Activated CD4-positive, alpha-beta T cell treated with anti-CD3 and anti-CD28 coated beads, Interleukin-2, amount 10 ng/mL, durations not matched to agents 7 days and 5 days (primary cell): ENCODE data around the gene CX3CR1. TPM values are rescaled to one million over a fixed set of nuclear protein-coding genes. Genes with fewer than 3 reads are reported as not detected.

ENCODE experiments used
- CTCF ChIA-PET: fragments of 350-600 bp; sonication (Branson Sonifier 250); formaldehyde crosslinking; loops from one replicate; lab custom pipeline; 2021; ENCODE audit warnings: antibody characterized with exemption; lab: Charles Lee
- POLR2A ChIA-PET: fragments of 350-600 bp; sonication (Branson Sonifier 250); formaldehyde crosslinking; loops from one replicate; lab custom pipeline; 2021; ENCODE audit warnings: antibody characterized with exemption; lab: Charles Lee
- DNase-seq: peaks from one replicate; pipeline ENCODE4 v3.0.0-alpha.2; 2020
- H3K27ac Mint-ChIP-seq: one replicate; pipeline ENCODE4 v1.8.0; 2021; ENCODE audit warnings: mild to moderate bottlenecking, moderate library complexity, mixed read lengths
- H3K27me3 Mint-ChIP-seq: one replicate; pipeline ENCODE4 v1.8.0; 2021; ENCODE audit warnings: mixed read lengths
- H3K36me3 Mint-ChIP-seq: one replicate; pipeline ENCODE4 v1.8.0; 2021; ENCODE audit warnings: low read depth, mixed read lengths
- H3K4me1 Mint-ChIP-seq: one replicate; pipeline ENCODE4 v1.8.0; 2021; ENCODE audit warnings: mixed read lengths
- H3K4me3 Mint-ChIP-seq: one replicate; pipeline ENCODE4 v1.8.0; 2021; ENCODE audit warnings: mild to moderate bottlenecking, moderate library complexity, mixed read lengths
- H3K9me3 Mint-ChIP-seq: one replicate; pipeline ENCODE4 v1.8.0; 2021; ENCODE audit warnings: mixed read lengths
- total RNA-seq, 2 experiments: library from RNA; stranded (reverse); gene quantifications; one replicate each; pipeline ENCODE4 v1.2.3, GENCODE V29; 2021

Gene CX3CR1
- total RNA-seq, 2 experiments from 2014 or later: 0.60 to 1.5 TPM

DNA sequence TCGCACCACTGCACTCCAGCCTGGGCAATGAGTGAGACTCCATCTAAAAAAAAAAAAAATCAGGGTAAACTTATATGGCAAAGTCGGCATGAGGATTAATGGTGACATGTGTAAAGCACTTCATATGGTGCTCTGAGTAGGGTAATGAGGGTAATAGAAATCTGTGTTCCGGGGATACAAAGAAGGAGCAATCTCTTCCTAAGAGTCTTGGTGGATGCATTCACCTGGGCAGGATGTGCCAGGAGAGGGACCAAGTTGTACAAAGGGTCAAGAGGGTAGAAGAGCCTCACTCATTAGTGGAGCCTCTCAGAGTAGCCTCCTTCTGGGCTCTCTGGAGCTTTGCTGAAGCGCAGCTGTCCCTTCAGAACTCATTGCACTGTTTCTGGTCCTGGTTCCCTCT lies 9.3 kb upstream of the CX3CR1 start:
- POLR2A ChIA-PET: no interaction called here
- no peak overlapping the region for H3K27ac Mint-ChIP-seq
- H3K4me1 Mint-ChIP-seq: peaks cover 46% of the 10 kb centered on the region

DNA sequence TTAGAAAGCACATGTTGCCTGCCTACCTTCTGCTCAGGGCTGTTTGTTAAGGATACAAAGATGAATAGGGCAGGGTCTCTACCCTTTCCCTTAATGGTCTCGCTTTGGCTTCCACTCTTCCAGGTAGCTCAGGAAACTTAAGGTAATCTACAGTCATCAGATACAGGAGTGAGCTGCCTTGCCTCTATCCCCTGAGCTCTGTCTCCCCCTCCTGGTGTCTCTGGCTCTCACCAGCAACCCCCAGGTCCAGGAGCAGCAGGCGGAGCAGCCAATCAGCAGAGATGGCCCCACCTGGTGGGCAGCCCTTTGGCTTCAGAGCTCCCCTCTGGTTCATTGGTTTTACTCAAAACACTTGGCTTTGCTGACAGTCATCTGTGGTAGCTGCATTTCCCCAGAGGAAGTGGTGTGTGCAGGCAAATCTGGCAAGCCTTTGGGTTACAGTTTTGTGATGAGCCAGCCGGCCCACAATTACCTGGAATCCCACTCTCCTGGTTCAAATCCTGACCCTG lies 8.5 kb upstream of the CX3CR1 start:
- DNase-seq: peak; percentile 88
- peaks cover 45% of the 10 kb centered on the region for H3K4me1 Mint-ChIP-seq
- no peaks in the 10 kb centered on the region for H3K9me3 Mint-ChIP-seq
- H3K4me3 Mint-ChIP-seq: no peak overlapping the region
- POLR2A ChIA-PET: interaction anchor here (0.8 to 0.9 kb wide), 2 partner anchors 141 to 162 kb away, joined by 3 read pairs; no protein-coding TSS in a partner anchor
- H3K27me3 Mint-ChIP-seq: no peaks in the 10 kb centered on the region
- H3K27ac Mint-ChIP-seq: peak overlapping the region; percentile 37
- no peaks in the 10 kb centered on the region for H3K36me3 Mint-ChIP-seq
- CTCF ChIA-PET: interaction anchor here (0.6 to 10.0 kb wide), 63 partner anchors 10 to 285 kb away, joined by 3 to 275 read pairs (median 4); partner anchors contain the start of genes CX3CR1 and XIRP1

More for the DNA sequence above, 9.3 kb upstream of the CX3CR1 start:
- no peaks in the 10 kb centered on the region for H3K27me3 Mint-ChIP-seq
- H3K4me3 Mint-ChIP-seq: no peak overlapping the region
- DNase-seq: no peak
- no peaks in the 10 kb centered on the region for H3K36me3 Mint-ChIP-seq
- CTCF ChIA-PET: interaction anchor here (0.7 to 10.0 kb wide), 48 partner anchors 9 to 212 kb away, joined by 3 to 275 read pairs (median 4); partner anchors contain the start of genes CX3CR1 and XIRP1
- H3K9me3 Mint-ChIP-seq: no peaks in the 10 kb centered on the region

DNA sequence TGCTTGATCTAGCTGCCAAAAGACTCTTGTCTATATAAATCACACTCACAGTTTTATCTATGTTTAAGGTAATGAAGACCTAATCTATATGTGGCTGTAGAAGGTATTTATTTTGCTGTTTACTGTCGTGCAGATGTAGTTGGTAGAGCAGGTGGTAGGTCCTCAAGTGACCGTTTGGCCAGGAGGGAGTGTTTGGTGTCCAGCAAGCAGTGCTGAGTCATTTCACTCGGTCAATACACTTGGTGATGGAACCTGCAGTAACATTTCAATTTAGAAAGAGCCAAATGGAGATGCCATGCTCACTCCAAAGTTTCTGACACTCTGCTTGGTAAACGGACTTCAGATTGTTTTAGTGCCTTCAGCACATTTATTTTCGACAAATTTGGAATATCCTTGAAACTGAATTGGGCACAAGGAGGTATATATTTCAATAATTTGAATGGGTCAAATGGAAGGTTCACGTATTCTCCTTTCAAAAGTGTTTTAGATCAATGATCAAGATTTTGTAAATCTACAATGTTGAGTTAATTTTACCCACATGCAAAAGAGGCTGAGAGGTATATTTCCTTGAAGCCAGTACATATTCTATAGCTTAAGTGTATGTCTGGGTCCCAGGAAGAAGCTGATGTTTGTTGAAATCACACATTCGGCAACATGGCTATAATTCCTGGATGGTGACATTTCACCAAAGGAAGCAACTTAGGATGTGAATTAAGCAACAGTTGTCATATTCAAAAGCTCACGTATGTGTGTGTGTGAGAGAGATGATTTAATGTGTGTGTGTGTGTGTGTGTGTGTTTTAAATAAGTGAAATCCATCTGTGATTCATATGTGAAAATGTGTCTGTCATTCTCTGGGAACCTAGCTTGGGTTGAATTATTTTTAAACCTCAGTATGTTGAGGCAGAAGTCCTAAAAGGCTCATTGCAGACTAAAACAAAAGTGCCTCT lies 7.7 kb upstream of the CX3CR1 start:
- CTCF ChIA-PET: interaction anchor here (0.7 to 10.0 kb wide), 54 partner anchors 11 to 284 kb away, joined by 3 to 275 read pairs (median 4); partner anchors contain the start of genes CX3CR1 and XIRP1
- no peaks in the 10 kb centered on the region for H3K27me3 Mint-ChIP-seq
- H3K4me3 Mint-ChIP-seq: no peak overlapping the region
- no peak for DNase-seq
- POLR2A ChIA-PET: interaction anchor here (0.8 to 0.9 kb wide), 2 partner anchors 140 to 161 kb away, joined by 3 read pairs; no protein-coding TSS in a partner anchor
- peaks cover 40% of the 10 kb centered on the region for H3K4me1 Mint-ChIP-seq
- no peaks in the 10 kb centered on the region for H3K9me3 Mint-ChIP-seq
- H3K27ac Mint-ChIP-seq: no peak overlapping the region
- no peaks in the 10 kb centered on the region for H3K36me3 Mint-ChIP-seq

DNA sequence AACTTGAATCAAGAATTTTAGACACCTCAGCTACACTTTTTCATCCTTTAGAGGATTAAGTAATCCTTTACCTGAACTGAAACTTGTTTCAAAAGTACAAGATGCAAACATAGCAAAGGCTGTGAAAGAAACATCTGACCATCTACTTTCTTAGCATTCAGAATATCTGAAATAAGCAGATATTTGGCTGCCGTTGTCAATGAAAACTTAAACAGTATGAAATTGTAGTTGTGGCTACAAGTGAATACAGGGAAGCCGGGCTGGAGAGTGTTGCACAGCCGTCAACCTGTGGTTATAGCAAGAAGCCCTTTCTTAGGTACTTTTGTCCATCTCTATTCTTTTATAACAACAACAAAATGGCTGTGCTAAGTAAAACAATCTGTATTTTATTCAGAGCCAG lies 6.9 kb upstream of the CX3CR1 start:
- peaks cover 43% of the 10 kb centered on the region for H3K4me1 Mint-ChIP-seq
- DNase-seq: no peak
- CTCF ChIA-PET: interaction anchor here (2.1 to 10.0 kb wide), 6 partner anchors 11 to 137 kb away, joined by 6 to 275 read pairs (median 22); partner anchors contain the start of genes CX3CR1 and XIRP1
- no peak overlapping the region for H3K4me3 Mint-ChIP-seq
- H3K27ac Mint-ChIP-seq: no peak overlapping the region
- H3K9me3 Mint-ChIP-seq: no peaks in the 10 kb centered on the region
- POLR2A ChIA-PET: no interaction called here
- H3K27me3 Mint-ChIP-seq: no peaks in the 10 kb centered on the region
- no peaks in the 10 kb centered on the region for H3K36me3 Mint-ChIP-seq

DNA sequence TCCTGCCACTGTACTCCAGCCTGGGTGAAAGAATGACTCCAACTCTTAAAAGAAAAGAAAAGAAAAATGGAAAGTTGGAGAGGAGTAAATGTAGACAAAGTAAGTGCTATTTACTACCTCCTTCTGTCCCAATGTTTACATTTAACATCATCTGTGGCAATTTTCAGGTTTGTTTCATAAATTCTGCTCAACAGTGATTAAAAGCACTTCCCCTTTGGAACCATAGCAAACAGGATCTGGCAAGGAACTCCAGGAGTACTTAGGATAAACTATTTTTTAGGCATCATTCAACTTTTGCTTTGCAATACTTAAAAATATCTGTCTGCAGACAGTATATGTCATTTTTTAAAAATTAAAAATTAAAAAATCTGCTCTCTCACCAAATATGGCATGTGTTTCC lies 5.5 kb upstream of the CX3CR1 start:
- Mint-ChIP-seq H3K4me3 (no peak overlapping the region), H3K4me1 (peaks cover 48% of the 10 kb centered on the region)

DNA sequence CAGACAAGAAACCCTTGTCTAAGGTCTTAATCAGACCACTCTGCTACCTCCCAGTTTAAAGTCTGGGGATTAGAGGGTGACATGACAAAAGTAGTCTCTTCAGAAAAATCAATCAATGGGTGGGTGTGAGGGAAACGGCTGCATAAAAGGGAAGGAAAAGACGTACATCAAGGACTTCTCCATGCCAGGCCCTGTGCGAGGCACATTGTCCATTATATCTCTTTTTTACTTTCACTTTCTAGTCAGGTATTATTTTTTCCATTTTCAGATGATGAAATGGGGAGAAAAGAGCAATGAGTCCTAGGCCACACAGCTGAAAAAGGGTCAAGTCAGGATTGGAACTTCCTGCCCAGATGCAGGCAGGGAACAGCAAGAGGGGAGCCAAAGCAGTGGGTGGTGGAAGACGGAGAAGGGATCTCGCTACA lies 4.6 kb upstream of the CX3CR1 start:
- H3K27ac Mint-ChIP-seq: no peak overlapping the region
- no peak for DNase-seq
- ChIA-PET POLR2A (no interaction called here), CTCF (no interaction called here)
- H3K9me3 Mint-ChIP-seq: no peaks in the 10 kb centered on the region
- peaks cover 3% of the 10 kb centered on the region for H3K27me3 Mint-ChIP-seq
- H3K4me1 Mint-ChIP-seq: peaks cover 49% of the 10 kb centered on the region
- no peaks in the 10 kb centered on the region for H3K36me3 Mint-ChIP-seq
- no peak overlapping the region for H3K4me3 Mint-ChIP-seq

More for the DNA sequence above, 5.5 kb upstream of the CX3CR1 start:
- ChIA-PET POLR2A (no interaction called here), CTCF (interaction anchor here (0.6 to 0.9 kb wide), 3 partner anchors 11 to 195 kb away, joined by 3 read pairs; no protein-coding TSS in a partner anchor)
- no peaks in the 10 kb centered on the region for H3K9me3 Mint-ChIP-seq
- DNase-seq: no peak
- no peak overlapping the region for H3K27ac Mint-ChIP-seq
- H3K36me3 Mint-ChIP-seq: no peaks in the 10 kb centered on the region
- no peaks in the 10 kb centered on the region for H3K27me3 Mint-ChIP-seq

DNA sequence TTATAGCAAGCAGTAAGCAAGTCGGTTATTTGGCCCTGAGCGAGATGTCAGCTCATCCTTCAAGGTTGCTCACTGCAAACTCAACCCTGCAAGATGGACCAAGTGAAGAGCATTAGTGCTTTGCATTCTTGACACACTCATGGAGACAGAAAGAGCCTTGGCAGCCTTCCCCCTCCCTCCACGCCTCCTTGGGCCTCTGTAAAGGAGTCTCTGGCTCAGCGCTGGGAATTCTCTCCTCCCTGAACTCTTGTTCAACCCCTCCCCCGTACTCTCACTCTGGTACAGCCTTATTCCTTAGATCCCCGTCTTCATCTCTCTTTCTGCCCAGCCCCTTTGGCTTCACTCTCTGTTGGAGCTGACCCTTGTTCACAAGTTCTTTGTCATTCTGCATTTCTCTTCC lies 2.2 kb upstream of the CX3CR1 start:
- Mint-ChIP-seq H3K36me3 (no peaks in the 10 kb centered on the region), H3K9me3 (no peaks in the 10 kb centered on the region), H3K27me3 (peaks cover 6% of the 10 kb centered on the region), H3K4me1 (peaks cover 48% of the 10 kb centered on the region), H3K4me3 (no peak overlapping the region), H3K27ac (no peak overlapping the region)
- POLR2A ChIA-PET: no interaction called here
- CTCF ChIA-PET: interaction anchor here (0.9 to 2.9 kb wide), 4 partner anchors 10 to 165 kb away, joined by 3 to 12 read pairs (median 4); no protein-coding TSS in a partner anchor
- DNase-seq: no peak

DNA sequence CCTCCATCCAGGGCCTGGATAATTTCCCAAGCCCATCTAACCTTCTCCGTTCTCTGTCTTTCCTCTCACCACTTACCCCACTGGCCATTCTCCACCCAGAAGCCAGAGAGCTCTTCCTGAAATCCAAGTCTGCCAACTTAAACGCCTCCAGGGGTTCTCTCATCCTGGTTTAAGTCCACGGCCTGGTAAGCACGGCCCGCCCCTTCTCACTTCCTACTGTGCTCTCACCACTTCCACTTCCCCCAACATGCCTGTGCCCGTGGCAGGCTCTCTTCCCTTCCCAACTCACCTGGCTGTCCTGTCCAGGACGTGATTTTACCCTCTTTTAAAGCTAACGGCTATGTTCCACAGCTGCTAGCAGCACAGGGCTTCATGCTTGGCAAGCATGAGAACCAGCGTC lies 1.7 kb upstream of the CX3CR1 start:
- peak overlapping the region; percentile 43 for H3K27ac Mint-ChIP-seq
- peaks cover 53% of the 10 kb centered on the region for H3K4me1 Mint-ChIP-seq
- H3K9me3 Mint-ChIP-seq: no peaks in the 10 kb centered on the region
- CTCF ChIA-PET: interaction anchor here (0.9 to 2.9 kb wide), 4 partner anchors 10 to 165 kb away, joined by 3 to 12 read pairs (median 4); no protein-coding TSS in a partner anchor
- peaks cover 11% of the 10 kb centered on the region for H3K27me3 Mint-ChIP-seq
- H3K4me3 Mint-ChIP-seq: no peak overlapping the region
- DNase-seq: no peak
- POLR2A ChIA-PET: no interaction called here
- H3K36me3 Mint-ChIP-seq: no peaks in the 10 kb centered on the region

DNA sequence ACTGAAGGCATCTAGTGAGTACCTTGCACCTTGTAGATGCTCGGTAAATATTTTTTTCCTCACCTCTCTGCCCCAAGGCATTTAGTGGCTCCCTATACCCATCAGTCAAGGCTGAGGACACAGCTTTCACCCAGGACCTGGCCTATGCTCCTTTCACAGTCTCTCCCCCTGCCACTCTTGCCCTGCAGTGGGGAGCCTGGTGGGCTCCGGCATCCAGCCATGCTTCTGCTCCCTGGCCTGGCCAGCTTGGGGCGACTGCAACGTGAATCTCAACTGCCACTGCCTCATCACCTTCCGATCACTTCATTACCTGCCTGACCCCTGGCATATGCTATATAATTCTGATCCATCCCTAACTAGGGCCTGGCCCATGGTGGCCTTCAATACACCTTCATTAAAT lies 735 bp upstream of the CX3CR1 start:
- Mint-ChIP-seq H3K9me3 (no peaks in the 10 kb centered on the region), H3K4me1 (peaks cover 61% of the 10 kb centered on the region), H3K36me3 (no peaks in the 10 kb centered on the region), H3K4me3 (no peak overlapping the region), H3K27me3 (peaks cover 19% of the 10 kb centered on the region), H3K27ac (no peak overlapping the region)
- DNase-seq: no peak
- POLR2A ChIA-PET: no interaction called here
- CTCF ChIA-PET: interaction anchor here (0.6 to 10.7 kb wide), 5 partner anchors 10 to 625 kb away, joined by 3 to 146 read pairs (median 5); partner anchors contain the start of gene XIRP1

DNA sequence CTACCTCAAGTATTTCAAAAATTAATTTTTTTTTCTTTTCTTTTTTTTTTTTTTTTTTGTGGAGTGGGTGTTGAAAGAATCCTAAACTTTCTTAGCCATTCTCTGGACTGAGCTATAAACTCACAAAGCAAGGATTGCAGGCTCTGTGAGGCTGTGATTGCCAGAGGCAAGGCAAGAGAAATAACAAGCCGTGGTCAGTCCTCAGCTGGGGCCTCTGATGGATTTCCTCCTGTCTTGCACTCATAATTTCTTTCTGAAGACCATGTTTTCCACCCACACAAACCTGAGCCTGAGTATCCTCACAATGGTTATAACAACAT lies 1.3 kb downstream of the CX3CR1 start:
- H3K4me3 Mint-ChIP-seq: no peak overlapping the region
- DNase-seq: no peak
- CTCF ChIA-PET: interaction anchor here (0.6 to 10.7 kb wide), 3 partner anchors 10 to 216 kb away, joined by 4 to 146 read pairs (median 5); no protein-coding TSS in a partner anchor
- H3K9me3 Mint-ChIP-seq: no peaks in the 10 kb centered on the region
- POLR2A ChIA-PET: no interaction called here
- H3K36me3 Mint-ChIP-seq: no peaks in the 10 kb centered on the region
- no peak overlapping the region for H3K27ac Mint-ChIP-seq
- H3K27me3 Mint-ChIP-seq: peaks cover 24% of the 10 kb centered on the region
- peaks cover 58% of the 10 kb centered on the region for H3K4me1 Mint-ChIP-seq

DNA sequence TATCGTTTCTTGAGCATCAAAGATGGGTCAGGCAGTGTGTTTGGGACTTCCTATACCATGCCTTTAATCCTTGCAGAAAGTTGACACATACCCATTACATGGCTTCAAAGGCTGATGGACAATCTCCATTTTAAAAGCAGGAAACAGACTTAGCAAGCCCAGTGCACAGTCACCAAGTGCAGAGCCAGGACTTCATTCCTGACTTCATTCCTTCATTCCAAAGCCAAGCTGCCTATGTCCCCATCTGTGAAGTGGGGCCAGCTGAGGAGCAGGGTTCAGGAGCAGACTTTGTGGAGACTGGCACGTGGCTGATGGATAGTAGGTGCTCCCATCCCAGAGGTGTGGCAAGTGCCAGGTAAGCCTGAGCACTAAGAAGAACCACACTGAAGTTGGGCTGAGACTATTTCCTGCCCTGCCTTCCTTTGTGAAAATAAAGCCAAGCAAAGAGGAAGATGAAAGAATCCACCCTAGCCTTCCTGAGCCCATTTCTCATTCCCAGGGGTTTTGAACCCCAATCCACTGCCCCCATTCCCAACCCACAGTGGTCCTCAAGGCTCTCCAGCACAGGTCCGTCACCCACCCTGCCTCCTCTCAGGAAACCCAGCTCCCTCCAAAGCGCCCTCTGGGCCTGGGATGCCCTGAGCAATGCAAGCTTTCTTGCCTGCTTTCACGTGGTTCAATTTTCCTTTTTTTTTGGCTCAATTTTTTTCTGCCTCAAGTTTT lies 1.8 kb downstream of the CX3CR1 start:
- Mint-ChIP-seq H3K27me3 (peaks cover 24% of the 10 kb centered on the region), H3K4me3 (no peak overlapping the region), H3K4me1 (peaks cover 58% of the 10 kb centered on the region), H3K9me3 (no peaks in the 10 kb centered on the region), H3K36me3 (no peaks in the 10 kb centered on the region), H3K27ac (no peak overlapping the region)
- DNase-seq: no peak
- ChIA-PET POLR2A (no interaction called here), CTCF (interaction anchor here (0.6 to 10.7 kb wide), 4 partner anchors 13 to 215 kb away, joined by 3 to 146 read pairs (median 4); no protein-coding TSS in a partner anchor)

DNA sequence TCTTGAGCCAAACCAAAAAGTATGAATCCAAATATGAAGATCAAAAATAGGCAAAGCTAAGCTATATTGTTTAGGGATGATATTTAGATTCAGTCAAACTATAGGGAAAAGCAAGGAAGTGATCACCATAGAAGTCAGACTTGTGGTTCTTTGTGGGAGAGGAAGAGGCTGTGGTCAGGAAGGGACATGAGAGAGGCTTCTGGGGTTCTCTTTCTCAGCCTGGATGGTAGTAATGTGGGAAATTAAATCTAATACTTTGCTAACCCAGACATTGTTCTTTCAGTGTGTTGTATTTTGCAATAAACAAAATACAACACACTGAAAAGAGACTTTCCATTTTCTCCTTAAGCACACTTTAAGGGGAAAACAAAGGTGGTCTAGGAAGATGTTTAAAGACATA lies 3.1 kb downstream of the CX3CR1 start:
- CTCF ChIA-PET: interaction anchor here (0.9 to 10.7 kb wide), 2 partner anchors 14 to 23 kb away, joined by 3 to 146 read pairs; no protein-coding TSS in a partner anchor
- H3K4me3 Mint-ChIP-seq: no peak overlapping the region
- H3K4me1 Mint-ChIP-seq: peaks cover 54% of the 10 kb centered on the region
- no peaks in the 10 kb centered on the region for H3K9me3 Mint-ChIP-seq
- no peak for DNase-seq
- POLR2A ChIA-PET: interaction anchor here (0.6 kb wide), 1 partner anchor 271 kb away, joined by 3 read pairs; no protein-coding TSS in a partner anchor
- H3K36me3 Mint-ChIP-seq: no peaks in the 10 kb centered on the region
- H3K27ac Mint-ChIP-seq: no peak overlapping the region
- H3K27me3 Mint-ChIP-seq: peaks cover 24% of the 10 kb centered on the region
